Panc1 (cell line): ENCODE results near the gene RNF130.

Source experiments
- POLR2AphosphoS5 ChIP-seq: IDR thresholded peaks from 2 replicates; pipeline ENCODE4 v1.6.1; 2012; ENCODE audit warnings: mild to moderate bottlenecking, low read depth, low read length, moderate library complexity
- TCF7L2 ChIP-seq: IDR thresholded peaks from 2 replicates; pipeline ENCODE4 v1.6.1; 2011; ENCODE audit warnings: mild to moderate bottlenecking, low read depth, low read length, inconsistent platforms
- TF ChIP-seq, protein P1 (sequence below): fragments of 450-650 bp; IDR thresholded peaks from 2 replicates; pipeline ENCODE4 v1.5.1; 2017; ENCODE audit warnings: mild to moderate bottlenecking
- TF ChIP-seq, protein P2 (sequence below), 2 experiments: IDR thresholded peaks; 2 replicates each; pipeline ENCODE4 v1.6.1; 2011 to 2012; ENCODE audit warnings: low read depth in 2 of 2, control low read depth in 1 of 2, low read length in 1 of 2, mild to moderate bottlenecking in 1 of 2, moderate library complexity in 1 of 2; ENCODE audit not compliant: insufficient read depth in 1 of 2

DNA sequence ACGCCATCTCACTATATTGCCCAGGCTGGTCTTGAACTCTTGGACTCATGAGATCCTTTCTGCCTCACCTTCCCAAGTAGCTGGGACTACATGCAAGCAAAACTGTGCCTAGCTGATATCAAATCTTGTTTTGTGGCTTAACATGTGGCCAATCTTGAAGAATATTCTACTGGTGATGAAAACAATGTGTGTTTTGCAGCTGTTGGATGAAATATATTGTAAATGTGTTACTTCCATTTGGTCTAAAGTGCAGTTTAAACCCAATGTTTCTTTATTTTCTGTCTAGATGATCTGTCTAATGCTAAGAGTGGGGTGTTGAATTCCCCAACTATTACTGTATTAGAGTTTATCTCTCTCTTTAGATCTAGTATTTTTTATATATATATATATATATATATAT is 73.1 kb downstream of the RNF130 start:
- TF ChIP-seq, protein P1, sequence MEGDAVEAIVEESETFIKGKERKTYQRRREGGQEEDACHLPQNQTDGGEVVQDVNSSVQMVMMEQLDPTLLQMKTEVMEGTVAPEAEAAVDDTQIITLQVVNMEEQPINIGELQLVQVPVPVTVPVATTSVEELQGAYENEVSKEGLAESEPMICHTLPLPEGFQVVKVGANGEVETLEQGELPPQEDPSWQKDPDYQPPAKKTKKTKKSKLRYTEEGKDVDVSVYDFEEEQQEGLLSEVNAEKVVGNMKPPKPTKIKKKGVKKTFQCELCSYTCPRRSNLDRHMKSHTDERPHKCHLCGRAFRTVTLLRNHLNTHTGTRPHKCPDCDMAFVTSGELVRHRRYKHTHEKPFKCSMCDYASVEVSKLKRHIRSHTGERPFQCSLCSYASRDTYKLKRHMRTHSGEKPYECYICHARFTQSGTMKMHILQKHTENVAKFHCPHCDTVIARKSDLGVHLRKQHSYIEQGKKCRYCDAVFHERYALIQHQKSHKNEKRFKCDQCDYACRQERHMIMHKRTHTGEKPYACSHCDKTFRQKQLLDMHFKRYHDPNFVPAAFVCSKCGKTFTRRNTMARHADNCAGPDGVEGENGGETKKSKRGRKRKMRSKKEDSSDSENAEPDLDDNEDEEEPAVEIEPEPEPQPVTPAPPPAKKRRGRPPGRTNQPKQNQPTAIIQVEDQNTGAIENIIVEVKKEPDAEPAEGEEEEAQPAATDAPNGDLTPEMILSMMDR, result no peak
- TF ChIP-seq POLR2AphosphoS5 (no peak), TCF7L2 (no peak)
- TF ChIP-seq, protein P2, sequence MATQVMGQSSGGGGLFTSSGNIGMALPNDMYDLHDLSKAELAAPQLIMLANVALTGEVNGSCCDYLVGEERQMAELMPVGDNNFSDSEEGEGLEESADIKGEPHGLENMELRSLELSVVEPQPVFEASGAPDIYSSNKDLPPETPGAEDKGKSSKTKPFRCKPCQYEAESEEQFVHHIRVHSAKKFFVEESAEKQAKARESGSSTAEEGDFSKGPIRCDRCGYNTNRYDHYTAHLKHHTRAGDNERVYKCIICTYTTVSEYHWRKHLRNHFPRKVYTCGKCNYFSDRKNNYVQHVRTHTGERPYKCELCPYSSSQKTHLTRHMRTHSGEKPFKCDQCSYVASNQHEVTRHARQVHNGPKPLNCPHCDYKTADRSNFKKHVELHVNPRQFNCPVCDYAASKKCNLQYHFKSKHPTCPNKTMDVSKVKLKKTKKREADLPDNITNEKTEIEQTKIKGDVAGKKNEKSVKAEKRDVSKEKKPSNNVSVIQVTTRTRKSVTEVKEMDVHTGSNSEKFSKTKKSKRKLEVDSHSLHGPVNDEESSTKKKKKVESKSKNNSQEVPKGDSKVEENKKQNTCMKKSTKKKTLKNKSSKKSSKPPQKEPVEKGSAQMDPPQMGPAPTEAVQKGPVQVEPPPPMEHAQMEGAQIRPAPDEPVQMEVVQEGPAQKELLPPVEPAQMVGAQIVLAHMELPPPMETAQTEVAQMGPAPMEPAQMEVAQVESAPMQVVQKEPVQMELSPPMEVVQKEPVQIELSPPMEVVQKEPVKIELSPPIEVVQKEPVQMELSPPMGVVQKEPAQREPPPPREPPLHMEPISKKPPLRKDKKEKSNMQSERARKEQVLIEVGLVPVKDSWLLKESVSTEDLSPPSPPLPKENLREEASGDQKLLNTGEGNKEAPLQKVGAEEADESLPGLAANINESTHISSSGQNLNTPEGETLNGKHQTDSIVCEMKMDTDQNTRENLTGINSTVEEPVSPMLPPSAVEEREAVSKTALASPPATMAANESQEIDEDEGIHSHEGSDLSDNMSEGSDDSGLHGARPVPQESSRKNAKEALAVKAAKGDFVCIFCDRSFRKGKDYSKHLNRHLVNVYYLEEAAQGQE (IDR thresholded peaks at IDR 0.05; ENCODE audit: insufficient read depth in 1 of 2, low read depth in 2 of 2, low read length in 1 of 2), result no peak
